ENCODE measurements around the gene SSC5D. TPM values are rescaled to one million over a fixed set of nuclear protein-coding genes. Genes with fewer than 3 reads are reported as not detected.
A peak's percentile ranks its signal among the peaks of the same experiment; 100 is the strongest.

Gene SSC5D
- total RNA-seq, 1 experiment from 2014 or later: 3.2 TPM

GRCh38 chr19:55538132-55538531, 49.9 kb downstream of the SSC5D start:
- Mint-ChIP-seq H3K4me3 (no peak overlapping the region), H3K4me1 (peaks cover 4 to 36% of the 10 kb centered on the region in 2 experiments; a peak in 3 of 4 replicates), H3K27ac (peak overlapping the region in 1 of 3 experiments; percentile 97; a peak in 1 of 7 replicates), H3K36me3 (ENCODE audit: insufficient read depth in 1 of 3, low read depth in 3 of 3) (peaks cover 0 to 6% (median 0%) of the 10 kb centered on the region in 3 experiments; a peak in 1 of 7 replicates), H3K27me3 (ENCODE audit: low read depth) (peaks cover 7% of the 10 kb centered on the region), H3K9me3 (peaks cover 4 to 10% of the 10 kb centered on the region in 2 experiments; a peak in 3 of 5 replicates)
- Histone ChIP-seq H2BK120ac (ENCODE audit: low read depth, low read length, poor library complexity, severe bottlenecking) (peak overlapping the region; percentile 85), H3K4ac (ENCODE audit: low read depth, low read length) (no peak overlapping the region), H3K14ac (ENCODE audit: insufficient read depth, low read length) (peak overlapping the region; percentile 80; the same call in 1 of the 2 replicates), H2AK5ac (ENCODE audit: insufficient read length, low read length) (no peak overlapping the region), H3K27me3 (ENCODE audit: insufficient read depth, low read length) (no peaks in the 10 kb centered on the region), H3K4me1 (ENCODE audit: insufficient read depth, low read length) (no peaks in the 10 kb centered on the region; the same call in 1 of the 2 replicates), H2BK5ac (ENCODE audit: insufficient read length, low read length) (no peak overlapping the region), H4K20me1 (ENCODE audit: control insufficient read depth, insufficient read depth, insufficient read length) (peaks cover 2% of the 10 kb centered on the region), H4K91ac (ENCODE audit: insufficient read length, low read depth, low read length) (no peak overlapping the region), H3K9ac (ENCODE audit: extremely low read depth, insufficient read length, low read length) (no peak overlapping the region), H3T11ph (ENCODE audit: low read length) (no peak overlapping the region), H2BK20ac (ENCODE audit: low read depth, low read length, poor library complexity, severe bottlenecking) (no peak overlapping the region), H3K79me2 (ENCODE audit: insufficient read depth, low read length) (no peaks in the 10 kb centered on the region), H3K27ac (ENCODE audit: insufficient read length, low read depth, low read length) (no peak overlapping the region), H4K5ac (ENCODE audit: insufficient read length, low read depth, low read length) (no peak overlapping the region), H2BK12ac (ENCODE audit: insufficient read length, low read depth, low read length) (no peak overlapping the region), H3K4me2 (ENCODE audit: insufficient read depth, insufficient read length, low read length) (no peak overlapping the region), H3K23ac (ENCODE audit: insufficient read length, low read depth, low read length) (no peak overlapping the region), H3K9me3 (ENCODE audit: control insufficient read depth, low read depth, low read length) (no peaks in the 10 kb centered on the region), H3K18ac (ENCODE audit: insufficient read length, low read depth, low read length) (peak overlapping the region; percentile 80), H2BK15ac (ENCODE audit: low read depth, low read length) (no peak overlapping the region), H3K79me1 (ENCODE audit: insufficient read depth, low read depth, low read length, poor library complexity, severe bottlenecking) (no peaks in the 10 kb centered on the region), H4K8ac (replicated peaks; ENCODE audit: insufficient read length, low read depth, low read length) (no peak overlapping the region), H3K56ac (ENCODE audit: insufficient read length, low read depth, low read length) (no peak overlapping the region), H3K23me2 (ENCODE audit: insufficient read length, low read depth, low read length, poor library complexity, severe bottlenecking) (no peaks in the 10 kb centered on the region), H2AFZ (ENCODE audit: low read length) (no peak overlapping the region)
- no CpG with 5 or more reads among the region's 5 CpGs for WGBS (ENCODE audit: extremely low coverage, insufficient read length, low lambda C conversion rate)
- TF ChIP-seq CTCF (conservative IDR thresholded peaks at IDR 0.05): no peak
- no peak for DNase-seq

All from H9 (cell line).